ENCODE results near the gene GAB3.

- TF ChIP-seq CTCF (conservative IDR thresholded peaks at IDR 0.05) (peak; percentile 85), EZH2 (IDR thresholded peaks at IDR 0.05; ENCODE audit: low read depth) (no peak)
Measured at GRCh38 chrX:154714925-154715324, 36.0 kb downstream of the GAB3 start.

Measured in PC-9 (cell line).